Muscle of leg (tissue), 11 donors: ENCODE measurements around the gene INTS2. TPM values are rescaled to one million over a fixed set of nuclear protein-coding genes. Genes with fewer than 3 reads are reported as not detected.

Experiments
- DNase-seq: peaks from one replicate; pipeline ENCODE4 v3.0.0; 2013
- H3K27ac ChIP-seq: one replicate; pipeline ENCODE4 v1.5.1; 2013; ENCODE audit warnings: mild to moderate bottlenecking, low read length, control low read depth
- H3K27me3 ChIP-seq: one replicate; pipeline ENCODE4 v1.6.1; 2013; ENCODE audit warnings: low read length; ENCODE audit not compliant: control insufficient read depth, insufficient read depth
- H3K36me3 ChIP-seq: one replicate; pipeline ENCODE4 v1.6.1; 2013; ENCODE audit warnings: low read length; ENCODE audit not compliant: control insufficient read depth, insufficient read depth
- H3K4me1 ChIP-seq: one replicate; pipeline ENCODE4 v1.6.1; 2013; ENCODE audit warnings: low read length; ENCODE audit not compliant: control insufficient read depth, insufficient read depth
- H3K4me3 ChIP-seq: one replicate; pipeline ENCODE4 v1.5.1; 2013; ENCODE audit warnings: low read length, control low read depth
- H3K9me3 ChIP-seq: replicated peaks from 2 replicates; pipeline ENCODE4 v1.6.1; 2013; ENCODE audit warnings: low read depth, low read length; ENCODE audit not compliant: control insufficient read depth
- WGBS: methylation state at CpG from one replicate; pipeline ENCODE4 v1.1.5; 2013; ENCODE audit warnings: missing lambda C conversion rate; ENCODE audit not compliant: insufficient coverage; 5-methylcytosine and 5-hydroxymethylcytosine counted together
- polyA plus RNA-seq, 8 donors: library from polyadenylated mRNA; unstranded; fragments of 120-200 nt; gene quantifications; one replicate each; pipeline versions ENCODE4 v1.2.1 to v1.2.3, GENCODE V29; 2013; ENCODE audit warnings: inconsistent platforms in 1 of 8, low replicate concordance in 1 of 8; ENCODE audit not compliant: insufficient read length in 8 of 8, insufficient read depth in 1 of 8
- total RNA-seq: library from RNA; stranded (reverse); fragments of 120-200 nt; gene quantifications from one replicate; pipeline ENCODE4 v1.2.4, GENCODE V29; 2013

The INTS2 gene
- total and polyA plus RNA-seq, 9 donors = 6.3 to 12.7 (median 9.2) TPM

GRCh38 chr17:61875804-61876203, 52.0 kb downstream of the INTS2 start:
- Histone ChIP-seq H3K4me3 (no peak overlapping the region), H3K27ac (no peak overlapping the region), H3K9me3 (no peaks in the 10 kb centered on the region), H3K27me3 (no peaks in the 10 kb centered on the region), H3K36me3 (peaks cover 30% of the 10 kb centered on the region), H3K4me1 (no peaks in the 10 kb centered on the region)
- 92% methylated on average over 2 of the region's 3 CpGs for WGBS
- DNase-seq = no peak

- Histone ChIP-seq H3K27me3 (no peaks in the 10 kb centered on the region), H3K36me3 (peaks cover 31% of the 10 kb centered on the region), H3K27ac (no peak overlapping the region), H3K9me3 (no peaks in the 10 kb centered on the region), H3K4me1 (no peaks in the 10 kb centered on the region), H3K4me3 (no peak overlapping the region)
- DNase-seq = no peak
- no CpG with 5 or more reads among the region's 1 CpG for WGBS
These were observed 52.5 kb downstream of the INTS2 start for GRCh38 chr17:61875285-61875684.

- 67% methylated on average over 1 of the region's 2 CpGs for WGBS
- peaks cover 25% of the 10 kb centered on the region for H3K36me3 ChIP-seq
- no peak for DNase-seq
These were observed 53.7 kb downstream of the INTS2 start for GRCh38 chr17:61874075-61874474.

GRCh38 chr17:61872099-61872498, 55.7 kb downstream of the INTS2 start:
- Histone ChIP-seq H3K27ac (no peak overlapping the region), H3K4me1 (no peaks in the 10 kb centered on the region), H3K27me3 (no peaks in the 10 kb centered on the region), H3K9me3 (no peaks in the 10 kb centered on the region), H3K4me3 (no peak overlapping the region), H3K36me3 (peaks cover 25% of the 10 kb centered on the region)
- WGBS = no CpG with 5 or more reads among the region's 3 CpGs
- DNase-seq = no peak

More at GRCh38 chr17:61874075-61874474, 53.7 kb downstream of the INTS2 start:
- Histone ChIP-seq H3K4me1 (no peaks in the 10 kb centered on the region), H3K27me3 (no peaks in the 10 kb centered on the region), H3K4me3 (no peak overlapping the region), H3K27ac (no peak overlapping the region), H3K9me3 (no peaks in the 10 kb centered on the region)

- DNase-seq = no peak
- Histone ChIP-seq H3K4me3 (no peak overlapping the region), H3K27me3 (no peaks in the 10 kb centered on the region), H3K4me1 (no peaks in the 10 kb centered on the region), H3K27ac (no peak overlapping the region), H3K9me3 (no peaks in the 10 kb centered on the region), H3K36me3 (peaks cover 15% of the 10 kb centered on the region)
- WGBS = no CpG with 5 or more reads among the region's 3 CpGs
These were observed 58.6 kb downstream of the INTS2 start for GRCh38 chr17:61869138-61869537.

GRCh38 chr17:61868074-61868473, 59.7 kb downstream of the INTS2 start:
- DNase-seq = no peak
- Histone ChIP-seq H3K4me3 (no peak overlapping the region), H3K27me3 (no peaks in the 10 kb centered on the region), H3K4me1 (no peaks in the 10 kb centered on the region), H3K36me3 (peaks cover 13% of the 10 kb centered on the region), H3K9me3 (no peaks in the 10 kb centered on the region), H3K27ac (no peak overlapping the region)
- no CpG with 5 or more reads among the region's 2 CpGs for whole genome bisulfite sequencing

GRCh38 chr17:61867033-61867432, 60.7 kb downstream of the INTS2 start:
- H3K36me3 ChIP-seq = peaks cover 11% of the 10 kb centered on the region
- H3K27me3 ChIP-seq = no peaks in the 10 kb centered on the region
- H3K4me1 ChIP-seq = peaks cover 3% of the 10 kb centered on the region
- H3K27ac ChIP-seq = no peak overlapping the region
- no peaks in the 10 kb centered on the region for H3K9me3 ChIP-seq
- no peak overlapping the region for H3K4me3 ChIP-seq
- no peak for DNase-seq

GRCh38 chr17:61863801-61864126, 64.0 kb downstream of the INTS2 start:
- no peaks in the 10 kb centered on the region for H3K9me3 ChIP-seq
- no peaks in the 10 kb centered on the region for H3K36me3 ChIP-seq
- no peaks in the 10 kb centered on the region for H3K27me3 ChIP-seq
- H3K4me1 ChIP-seq = peaks cover 3% of the 10 kb centered on the region
- DNase-seq = no peak
- H3K27ac ChIP-seq = peak overlapping the region; percentile 90
- 0% methylated on average over 4 of the region's 8 CpGs for WGBS
- peak overlapping the region; percentile 90 for H3K4me3 ChIP-seq

GRCh38 chr17:61862975-61863800, 64.6 kb downstream of the INTS2 start, which contains the start of gene BRIP1:
TSS of gene BRIP1 (minus strand) at chr17:61863528. CDS start at chr17:61861539, 1,989 bp downstream.
- Histone ChIP-seq H3K4me1 (peaks cover 3% of the 10 kb centered on the region), H3K4me3 (peak within 1 kb of the TSS; percentile 90), H3K36me3 (no peaks in the 10 kb centered on the region), H3K9me3 (no peaks in the 10 kb centered on the region), H3K27me3 (no peaks in the 10 kb centered on the region), H3K27ac (peak within 1 kb of the TSS; percentile 92)
- 1% methylated on average over 28 of the region's 43 CpGs for WGBS
- peak; percentile 98 for DNase-seq

- Histone ChIP-seq H3K27ac (no peak overlapping the region), H3K4me3 (no peak overlapping the region), H3K4me1 (peaks cover 3% of the 10 kb centered on the region), H3K36me3 (no peaks in the 10 kb centered on the region), H3K27me3 (no peaks in the 10 kb centered on the region), H3K9me3 (no peaks in the 10 kb centered on the region)
- WGBS = no CpG with 5 or more reads among the region's 1 CpG
- DNase-seq = no peak
These were observed 65.6 kb downstream of the INTS2 start for GRCh38 chr17:61862105-61862574.
